Mesenteric fat pad (tissue), 1 donor: Measurements from ENCODE around the gene SAMD13. TPM values are rescaled to one million over a fixed set of nuclear protein-coding genes. Genes with fewer than 3 reads are reported as not detected.

Experiments used
- DNase-seq: peaks from one replicate; pipeline ENCODE4 v3.0.0-alpha.2; 2020; ENCODE audit warnings: low spot score
- total RNA-seq: library from RNA; stranded (reverse); fragmentation: NEBNext Ultra II Directional; extraction: Animal tissue kit (Norgen Biotek cat#: 25700); gene quantifications from one replicate; pipeline ENCODE4 v1.2.1, GENCODE V29; 2021
- donor health status: DM: yes; HTN: yes; CAD: no.

Gene SAMD13
- total RNA-seq, 1 donor from 2014 or later, result 0.61 TPM

DNA sequence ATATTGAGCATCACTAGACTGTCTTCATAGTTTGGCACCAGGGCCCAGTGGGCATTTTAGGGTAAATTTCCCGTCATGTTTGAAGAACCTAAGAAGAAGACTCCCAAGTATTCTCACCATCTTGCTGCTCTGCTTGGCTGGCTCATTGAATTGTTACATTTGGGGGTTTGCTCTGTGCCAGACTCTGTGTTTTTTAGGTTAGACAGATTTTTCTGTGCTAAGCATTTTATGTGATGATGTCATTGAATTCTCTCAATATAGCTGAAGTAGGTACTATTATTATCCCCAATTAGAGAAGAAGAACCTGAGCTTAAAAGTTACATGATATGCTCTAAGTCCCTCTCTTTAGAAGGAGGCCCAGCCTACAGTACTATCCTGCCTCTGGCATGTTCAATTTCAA is 68.8 kb downstream of the SAMD13 start:
- DNase-seq, result no peak

DNA sequence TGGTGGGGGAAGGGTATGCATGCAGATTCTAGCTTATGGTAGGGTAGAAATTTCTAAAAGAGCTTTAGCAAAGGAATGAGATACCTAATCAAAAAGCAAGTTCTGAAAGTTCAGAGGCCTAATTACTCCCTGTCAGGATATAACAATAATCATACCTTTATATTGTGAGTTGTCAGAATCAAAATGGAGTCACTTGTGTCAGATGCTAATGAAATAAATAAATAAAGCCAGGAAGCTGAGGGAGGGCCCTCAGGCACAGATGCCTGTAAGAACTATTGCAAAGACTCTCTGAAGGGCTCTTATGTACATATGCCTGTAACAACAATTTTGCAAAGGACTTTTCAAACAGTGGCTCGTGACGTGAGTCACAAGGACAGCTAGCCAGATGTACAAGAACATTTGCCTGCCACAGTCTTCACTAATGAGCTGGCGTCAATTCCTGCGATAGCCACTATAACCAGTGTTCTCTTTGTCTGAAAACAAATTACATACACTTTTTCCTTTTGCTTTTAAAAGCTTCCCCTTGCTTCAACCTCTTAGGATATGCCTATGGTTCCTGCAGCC is 69.4 kb downstream of the SAMD13 start:
- DNase-seq, result no peak

DNA sequence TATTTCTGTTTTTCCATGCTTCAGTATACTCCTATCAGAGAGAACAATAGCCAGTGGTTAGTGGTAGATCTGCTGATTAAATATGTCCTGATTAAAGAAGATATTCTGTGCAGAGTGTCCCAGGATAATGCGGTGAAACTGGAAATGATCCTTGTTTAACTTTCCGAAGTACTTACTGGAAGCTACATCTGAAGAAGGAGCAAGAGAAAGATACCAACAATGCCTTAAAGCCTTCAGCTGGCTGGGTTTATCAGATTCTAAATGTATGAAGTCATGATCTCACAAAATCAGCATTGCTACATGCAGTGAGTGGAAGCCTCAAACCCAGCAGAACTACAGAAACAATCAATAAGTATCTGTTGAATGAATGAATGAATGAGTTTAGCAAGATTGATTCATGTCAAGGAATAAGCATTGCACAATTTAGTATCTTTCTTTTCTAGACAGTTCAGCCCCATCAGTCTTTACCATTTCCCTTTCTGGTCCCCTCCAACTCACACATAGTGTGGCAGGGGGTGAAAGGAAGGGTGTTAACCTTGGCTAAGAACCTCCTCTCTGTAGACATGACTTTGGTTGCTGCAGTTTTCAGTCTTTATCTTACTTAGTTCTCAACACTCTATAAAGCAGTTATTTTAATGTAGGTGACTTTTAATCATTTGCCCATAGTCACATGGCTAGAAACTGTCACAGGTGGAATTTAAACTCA is 72.1 kb downstream of the SAMD13 start:
- DNase-seq, result no peak

DNA sequence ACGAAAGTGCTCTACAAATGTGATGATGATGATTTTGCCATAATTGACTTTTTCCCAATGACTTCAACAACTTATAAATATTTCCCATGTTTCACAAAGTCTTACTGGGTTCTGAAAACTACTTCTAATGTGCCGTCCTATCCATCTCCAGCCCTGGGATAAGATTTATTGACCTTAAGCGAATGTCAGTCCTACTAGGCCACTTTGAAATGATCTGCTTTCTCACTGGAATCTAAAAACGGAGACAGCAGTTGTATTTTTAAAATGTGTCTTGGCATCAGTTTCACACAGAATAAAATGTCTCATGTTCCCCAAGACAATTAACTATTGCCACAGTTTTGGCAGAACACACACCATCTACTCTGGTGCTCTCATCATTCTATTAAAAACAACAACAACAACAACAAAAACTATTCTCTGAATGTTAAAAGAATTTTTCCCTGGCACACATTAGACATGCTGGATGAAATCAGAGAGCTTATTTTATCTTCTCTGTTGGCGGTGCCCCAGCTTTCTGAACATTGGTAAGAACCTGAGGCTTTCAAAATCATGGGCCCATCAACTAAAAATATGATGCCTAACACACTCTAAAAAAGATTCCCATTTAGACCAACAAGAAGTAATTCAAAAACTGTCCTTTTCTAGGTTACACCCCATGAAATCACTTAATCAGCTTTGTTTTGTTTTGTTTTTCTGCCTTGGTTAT is 73.6 kb downstream of the SAMD13 start:
- no peak for DNase-seq

DNA sequence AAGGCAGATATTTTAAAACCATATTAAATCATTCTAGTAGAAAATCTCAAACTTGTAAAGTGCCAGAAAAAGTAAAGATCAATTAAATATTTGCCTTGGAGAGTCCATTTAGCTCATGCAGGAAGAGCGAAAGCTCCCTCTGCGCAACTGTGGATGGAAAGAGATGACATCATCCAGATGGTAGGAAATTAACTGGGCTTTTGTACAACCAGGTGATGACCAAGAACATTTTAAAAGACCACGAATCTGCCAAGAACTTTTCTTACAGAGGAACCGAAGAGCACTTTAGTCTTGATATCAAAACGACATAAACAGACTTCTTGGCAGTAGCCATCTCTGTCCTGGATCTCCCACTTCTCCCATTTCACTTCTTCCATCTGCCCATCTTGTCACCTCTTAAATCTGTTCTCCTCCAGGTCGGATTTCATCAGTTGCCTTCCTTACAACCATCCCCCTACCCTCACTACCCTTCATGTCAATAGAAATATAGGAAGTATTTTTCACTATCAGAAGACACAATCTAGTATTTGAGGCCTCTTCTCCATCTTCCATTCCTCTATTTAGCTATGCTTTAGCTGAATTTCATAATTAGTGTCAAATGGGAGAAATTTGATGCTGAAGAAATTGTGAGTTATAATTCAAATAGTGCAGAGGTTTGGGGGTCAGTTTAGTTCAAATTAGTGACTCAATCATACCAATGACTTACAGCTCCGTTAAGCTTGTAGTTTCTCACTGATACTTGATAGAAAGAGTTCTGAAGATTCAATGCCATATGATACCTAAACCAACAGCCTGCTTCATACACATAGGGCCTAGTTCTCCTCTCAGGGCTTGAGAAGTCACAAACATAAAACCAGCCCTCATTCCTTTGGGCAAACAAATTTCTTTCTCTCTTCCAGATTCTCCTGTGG is 74.7 kb downstream of the SAMD13 start:
- no peak for DNase-seq

DNA sequence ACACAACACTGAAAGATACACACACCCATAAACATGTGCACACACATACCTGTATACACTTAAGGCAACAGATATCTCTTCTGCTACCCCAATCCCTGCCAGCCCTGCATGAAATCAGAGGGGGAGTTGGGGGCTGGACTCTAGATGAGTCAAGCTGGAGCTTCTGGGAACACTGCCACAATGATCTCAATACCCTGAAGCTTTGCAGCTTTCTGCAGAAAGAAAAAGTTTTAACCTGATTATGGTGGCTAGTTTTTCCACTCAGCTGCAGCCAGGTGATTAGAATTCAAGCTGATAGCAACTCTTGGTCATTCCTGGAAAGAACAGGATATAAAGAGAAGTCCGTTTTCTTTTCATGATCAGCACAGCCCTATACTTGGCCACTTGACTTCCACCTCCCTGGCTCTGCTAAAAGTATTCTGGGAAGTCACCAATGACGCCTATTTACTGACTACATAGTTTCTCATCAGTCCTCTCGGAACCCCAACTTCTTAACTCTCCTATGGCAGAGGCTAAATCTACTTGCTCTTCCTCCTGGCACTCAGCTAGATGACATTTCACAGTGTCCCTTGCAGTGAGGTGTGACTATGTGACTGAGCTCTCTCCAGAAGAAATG is 76.1 kb downstream of the SAMD13 start:
- DNase-seq, result no peak

DNA sequence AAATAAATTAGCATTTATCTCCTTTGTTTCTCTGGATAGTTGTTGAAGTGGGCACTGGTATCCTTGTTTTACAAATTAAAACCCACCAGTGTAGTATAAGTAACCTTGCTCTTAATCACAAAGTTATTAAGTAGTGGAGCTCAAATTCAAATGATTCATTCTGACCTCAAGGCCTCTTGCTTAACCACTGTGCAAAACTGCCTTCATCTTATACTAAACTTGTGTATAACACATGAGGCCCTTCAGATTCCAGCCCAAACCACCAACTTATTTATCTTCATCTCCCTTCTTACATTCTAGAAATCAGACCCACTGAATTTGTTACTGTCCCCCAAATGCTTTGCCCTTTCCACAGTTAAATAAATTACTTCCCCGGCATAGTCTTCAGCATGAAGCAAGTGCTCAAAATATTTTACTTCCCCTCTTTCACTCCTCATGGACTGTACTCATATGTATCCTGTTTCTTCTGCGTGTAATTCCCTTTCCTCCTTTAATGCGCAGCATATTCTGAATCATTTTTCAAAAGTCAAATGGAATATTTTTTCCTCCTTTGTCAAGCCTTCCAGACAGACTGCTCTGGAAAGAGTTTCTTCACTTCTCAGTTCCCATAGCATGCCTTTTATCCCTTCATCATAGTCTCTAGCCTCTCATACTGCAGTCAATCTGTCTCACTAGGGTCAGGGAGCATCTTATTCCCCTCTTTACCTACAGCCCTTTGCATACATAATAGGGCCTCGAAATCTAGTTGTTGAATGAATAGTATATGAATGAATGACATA is 77.8 kb downstream of the SAMD13 start:
- no peak for DNase-seq

DNA sequence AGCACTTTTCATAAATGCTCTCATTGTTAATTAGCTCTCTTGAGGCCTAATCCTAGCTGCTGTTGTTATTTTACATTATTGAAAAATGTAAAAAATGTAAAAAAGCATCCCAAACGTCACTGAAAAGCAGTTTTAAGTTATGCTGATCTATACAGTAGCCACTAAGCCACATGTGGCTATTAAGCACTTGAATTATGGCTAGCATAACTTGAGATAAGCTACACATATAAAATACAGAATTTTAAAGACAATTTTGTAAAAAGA is 78.3 kb downstream of the SAMD13 start:
- no peak for DNase-seq

DNA sequence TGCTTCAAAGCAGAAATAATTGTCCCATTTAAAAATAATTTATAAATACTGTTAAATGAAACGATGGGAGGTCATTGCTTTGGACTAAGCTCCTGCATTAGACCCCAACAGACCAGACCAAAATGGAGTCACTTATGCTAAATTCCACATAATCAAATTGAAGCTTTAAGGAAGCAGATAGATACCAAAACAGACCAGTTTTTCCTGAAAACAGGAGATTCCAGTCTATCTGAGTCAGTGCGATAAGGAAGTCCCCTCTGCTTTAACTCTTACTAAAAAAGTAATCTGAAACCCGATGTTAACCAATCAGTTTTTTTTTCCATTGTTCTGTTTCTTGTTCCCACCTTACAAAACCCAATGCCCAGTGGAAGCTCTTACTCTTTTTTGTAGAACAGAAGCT is 80.6 kb downstream of the SAMD13 start:
- no peak for DNase-seq

DNA sequence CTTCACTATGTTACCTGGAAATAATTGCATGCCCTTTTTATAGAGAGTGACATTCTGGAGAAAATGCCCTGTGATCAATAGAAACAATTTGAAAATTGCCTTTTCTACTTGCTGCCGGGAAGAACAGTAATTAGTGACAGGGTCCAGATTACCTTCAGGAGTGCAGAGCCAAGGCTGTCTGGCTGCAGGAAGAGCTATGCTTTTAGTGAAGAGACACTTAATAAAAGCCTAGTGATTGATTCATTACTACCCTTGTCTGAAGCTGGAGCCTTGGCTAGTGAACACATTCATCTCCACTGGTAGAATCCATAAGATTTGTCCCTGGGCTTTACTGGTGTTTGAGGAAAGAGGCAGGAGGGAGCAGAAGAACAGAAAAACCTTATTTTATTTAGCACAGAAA is 83.8 kb downstream of the SAMD13 start:
- no peak for DNase-seq

DNA sequence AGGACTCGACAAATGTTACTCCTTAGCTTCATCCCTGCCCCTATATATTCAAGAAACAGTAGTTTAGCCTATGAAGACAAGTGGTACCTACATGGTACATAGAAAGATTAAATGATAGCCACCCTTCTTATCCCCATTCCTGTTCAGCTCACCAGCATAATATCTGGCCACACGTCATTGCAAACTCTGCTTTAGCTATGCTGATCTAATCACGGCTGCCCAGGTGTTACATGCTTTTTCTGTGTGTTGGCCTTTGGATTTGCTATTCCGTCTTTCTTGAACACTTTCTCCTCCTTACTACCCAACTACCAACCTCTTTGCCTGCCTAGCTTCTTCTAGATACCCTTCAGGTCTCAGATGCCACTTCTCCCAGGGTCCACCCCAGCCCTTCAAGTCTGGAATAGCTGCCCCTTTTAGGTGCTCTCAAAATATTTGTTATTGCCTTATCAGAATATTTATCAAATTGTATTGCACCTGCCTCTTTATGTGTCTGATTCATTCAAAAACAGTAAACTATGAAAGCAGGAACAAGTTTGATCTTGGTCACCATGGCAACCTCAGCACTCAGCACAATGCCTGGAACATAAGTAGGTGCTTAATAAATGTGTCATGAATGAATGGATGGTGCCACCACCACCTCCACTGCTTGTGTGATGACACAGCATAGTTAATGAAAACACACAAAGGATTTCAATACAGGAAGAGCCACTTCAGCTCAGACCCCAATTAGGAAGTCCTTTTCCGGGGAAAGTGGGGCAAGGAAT is 85.4 kb downstream of the SAMD13 start:
- DNase-seq, result no peak

DNA sequence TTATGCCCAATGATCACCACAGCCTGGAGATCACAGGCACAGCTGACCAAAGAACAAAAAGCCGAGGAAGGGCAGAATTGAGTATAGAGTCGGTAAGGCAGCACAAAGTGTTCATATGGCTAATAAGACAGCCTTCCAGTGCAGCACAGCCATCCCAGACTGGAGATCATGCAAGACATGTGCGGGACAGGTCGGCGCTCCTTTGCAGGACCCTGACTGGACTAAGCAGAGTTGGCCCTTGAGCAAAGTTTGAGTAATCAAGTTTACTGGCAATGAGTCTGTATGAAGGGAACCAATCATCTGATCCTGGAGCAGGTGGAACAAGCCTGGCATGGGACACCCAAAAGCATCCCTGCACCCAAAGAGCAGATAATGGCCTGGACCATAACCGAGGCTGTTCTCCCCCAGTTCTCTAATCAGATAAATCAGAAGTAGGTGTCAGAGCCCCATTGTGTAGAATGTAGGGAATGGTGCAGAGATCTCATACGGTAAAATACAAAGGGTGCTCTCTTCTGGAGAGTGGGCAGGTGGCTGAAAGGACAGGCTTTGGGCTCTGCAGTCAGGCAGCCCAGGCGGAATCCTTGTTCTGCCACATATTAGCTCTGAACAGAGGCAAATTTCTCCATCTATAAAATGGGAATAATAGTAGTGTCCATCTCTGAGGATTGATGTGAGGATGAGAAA is 86.1 kb downstream of the SAMD13 start:
- no peak for DNase-seq

DNA sequence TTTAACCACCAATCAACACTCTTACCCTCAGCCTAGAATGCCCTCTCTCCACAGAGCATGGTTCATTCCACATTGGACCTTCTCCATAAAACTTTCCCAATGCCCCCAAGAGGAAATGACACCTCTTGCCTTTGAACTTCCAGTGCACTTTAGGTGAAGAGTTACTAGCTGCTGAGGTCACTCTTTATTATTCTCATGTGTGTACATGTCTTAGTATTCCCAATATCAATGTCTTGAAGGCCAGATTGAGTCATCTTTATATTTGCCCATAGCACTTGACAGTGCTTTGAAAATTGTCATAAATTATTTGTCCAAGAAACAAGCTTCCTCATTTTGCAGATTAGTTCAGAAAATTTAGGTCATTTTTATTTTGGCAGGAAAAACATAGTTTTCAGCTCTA is 88.7 kb downstream of the SAMD13 start:
- no peak for DNase-seq

DNA sequence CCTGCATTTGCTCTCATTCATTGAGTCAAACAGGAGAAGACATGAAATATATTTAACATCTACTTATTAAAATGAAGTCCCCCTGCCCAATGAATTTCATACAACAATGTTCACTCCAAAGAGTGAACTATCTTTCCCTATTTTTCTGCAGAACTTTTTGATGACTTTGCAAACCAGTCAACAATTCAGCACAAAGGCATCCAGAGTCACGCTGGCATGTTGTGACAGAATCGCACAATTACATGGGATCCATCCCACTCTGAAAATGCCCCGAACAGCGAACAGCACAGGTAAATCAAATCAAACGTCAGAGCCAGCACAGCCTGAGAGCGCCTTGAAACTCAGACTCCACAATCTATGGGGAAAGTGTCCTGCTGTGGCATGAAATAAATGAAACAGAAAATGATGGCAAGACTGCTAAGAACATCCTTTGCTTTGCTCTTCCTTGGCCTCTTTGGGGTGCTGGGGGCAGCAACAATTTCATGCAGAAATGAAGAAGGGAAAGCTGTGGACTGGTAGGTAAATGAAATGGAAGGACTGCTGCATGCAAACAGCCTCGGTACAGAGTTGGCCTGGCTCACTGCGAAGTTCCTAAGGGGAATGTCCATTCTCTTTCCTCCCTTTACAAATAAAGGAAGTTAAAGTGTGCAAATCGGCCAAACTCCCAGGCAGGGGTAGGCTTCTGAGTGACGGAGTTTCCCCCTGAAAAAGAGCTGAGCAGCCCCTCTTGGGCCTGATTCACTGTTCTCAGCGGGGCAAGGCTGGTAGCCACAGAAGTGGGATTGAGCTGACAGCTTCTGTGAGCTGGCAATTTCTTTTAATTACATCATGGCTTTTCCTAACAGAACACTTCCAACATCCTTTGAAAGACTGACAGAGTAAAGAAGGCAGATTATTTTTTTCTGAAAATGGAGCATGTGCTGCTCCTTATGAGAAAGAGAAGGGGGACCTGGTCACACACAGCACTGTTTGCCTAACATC is 97.0 kb downstream of the SAMD13 start, which contains the start of gene DNASE2B:
Gene DNASE2B (plus strand): TSS at position 310 of the 981 bp plus-strand sequence. CDS start 81 bp downstream, at position 391.
- no peak for DNase-seq
